Activated CD4-positive, alpha-beta T cell treated with anti-CD3 and anti-CD28 coated beads, Interleukin-10, Interleukin-2, amounts not matched to agents 100 ng/mL and 50 ng/mL, durations not matched to agents 16 hours and 8 hours (primary cell): ENCODE measurements around the gene LPA.
A peak's percentile ranks its signal among the peaks of the same experiment; 100 is the strongest.
"Not testable (repeated sequence)": the region's sequence is repeated elsewhere in the genome, so short reads cannot be mapped to it uniquely, and the experiment has no call there.

Source experiments
- DNase-seq: peaks from one replicate; pipeline ENCODE4 v3.0.0-alpha.2; 2020

The LPA gene, protein sequence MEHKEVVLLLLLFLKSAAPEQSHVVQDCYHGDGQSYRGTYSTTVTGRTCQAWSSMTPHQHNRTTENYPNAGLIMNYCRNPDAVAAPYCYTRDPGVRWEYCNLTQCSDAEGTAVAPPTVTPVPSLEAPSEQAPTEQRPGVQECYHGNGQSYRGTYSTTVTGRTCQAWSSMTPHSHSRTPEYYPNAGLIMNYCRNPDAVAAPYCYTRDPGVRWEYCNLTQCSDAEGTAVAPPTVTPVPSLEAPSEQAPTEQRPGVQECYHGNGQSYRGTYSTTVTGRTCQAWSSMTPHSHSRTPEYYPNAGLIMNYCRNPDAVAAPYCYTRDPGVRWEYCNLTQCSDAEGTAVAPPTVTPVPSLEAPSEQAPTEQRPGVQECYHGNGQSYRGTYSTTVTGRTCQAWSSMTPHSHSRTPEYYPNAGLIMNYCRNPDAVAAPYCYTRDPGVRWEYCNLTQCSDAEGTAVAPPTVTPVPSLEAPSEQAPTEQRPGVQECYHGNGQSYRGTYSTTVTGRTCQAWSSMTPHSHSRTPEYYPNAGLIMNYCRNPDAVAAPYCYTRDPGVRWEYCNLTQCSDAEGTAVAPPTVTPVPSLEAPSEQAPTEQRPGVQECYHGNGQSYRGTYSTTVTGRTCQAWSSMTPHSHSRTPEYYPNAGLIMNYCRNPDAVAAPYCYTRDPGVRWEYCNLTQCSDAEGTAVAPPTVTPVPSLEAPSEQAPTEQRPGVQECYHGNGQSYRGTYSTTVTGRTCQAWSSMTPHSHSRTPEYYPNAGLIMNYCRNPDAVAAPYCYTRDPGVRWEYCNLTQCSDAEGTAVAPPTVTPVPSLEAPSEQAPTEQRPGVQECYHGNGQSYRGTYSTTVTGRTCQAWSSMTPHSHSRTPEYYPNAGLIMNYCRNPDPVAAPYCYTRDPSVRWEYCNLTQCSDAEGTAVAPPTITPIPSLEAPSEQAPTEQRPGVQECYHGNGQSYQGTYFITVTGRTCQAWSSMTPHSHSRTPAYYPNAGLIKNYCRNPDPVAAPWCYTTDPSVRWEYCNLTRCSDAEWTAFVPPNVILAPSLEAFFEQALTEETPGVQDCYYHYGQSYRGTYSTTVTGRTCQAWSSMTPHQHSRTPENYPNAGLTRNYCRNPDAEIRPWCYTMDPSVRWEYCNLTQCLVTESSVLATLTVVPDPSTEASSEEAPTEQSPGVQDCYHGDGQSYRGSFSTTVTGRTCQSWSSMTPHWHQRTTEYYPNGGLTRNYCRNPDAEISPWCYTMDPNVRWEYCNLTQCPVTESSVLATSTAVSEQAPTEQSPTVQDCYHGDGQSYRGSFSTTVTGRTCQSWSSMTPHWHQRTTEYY (N-terminal part only)

DNA sequence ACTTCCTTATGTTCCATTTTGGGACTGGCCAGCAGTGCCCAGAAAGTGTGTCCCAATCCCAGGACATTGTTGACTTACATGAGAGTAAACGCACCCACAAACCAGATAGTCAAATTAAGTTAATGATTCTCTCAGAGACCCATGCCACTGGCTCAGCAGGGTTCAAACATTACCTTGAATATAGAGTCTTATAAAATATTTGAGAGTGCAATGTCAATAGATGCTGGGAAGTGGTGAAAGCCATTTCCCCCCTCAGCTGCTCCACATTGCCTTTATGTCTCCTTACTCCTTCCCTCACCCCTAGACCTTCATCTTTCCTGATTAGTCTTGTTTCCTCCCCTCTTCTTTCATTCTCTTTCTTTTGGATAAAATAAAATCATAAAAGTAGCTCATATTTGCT lies at the start of gene LPA:
Gene LPA, minus strand, starts transcription at position 78 of the 400 bp plus-strand sequence. Its CDS starts 61 bp downstream, at position 17.
- not testable (repeated sequence) for DNase-seq

DNA sequence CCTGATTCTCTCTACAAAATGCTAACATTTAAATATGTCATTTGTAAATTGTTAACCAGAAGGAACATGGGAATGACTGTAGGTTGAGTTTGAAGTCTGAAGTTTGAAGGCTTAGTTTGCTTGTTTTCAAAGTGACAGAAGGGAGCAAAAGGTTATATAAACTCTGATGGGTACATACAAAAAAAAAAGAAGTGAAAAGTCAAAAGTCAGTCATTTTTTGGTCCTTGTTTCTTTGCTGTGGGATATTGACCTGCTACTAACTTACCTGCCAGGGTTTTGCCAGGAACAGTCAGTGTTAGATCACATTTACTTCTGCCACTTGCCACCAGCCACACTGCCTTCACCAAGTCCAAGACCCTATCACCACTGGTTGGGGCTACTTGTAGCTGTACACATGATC lies 44.9 kb upstream of the LPA start:
- not testable (repeated sequence) for DNase-seq

- DNase-seq = not testable (repeated sequence)
These were observed 40.6 kb upstream of the LPA start for GRCh38 chr6:160704688-160705087.

- not testable (repeated sequence) for DNase-seq
These were observed 38.0 kb upstream of the LPA start, which contains the start of gene PLG for GRCh38 chr6:160701918-160702680. Gene PLG, plus strand, starts transcription at chr6:160702244. Its CDS starts 61 bp downstream, at chr6:160702305.

GRCh38 chr6:160697826-160698225 lies 33.8 kb upstream of the LPA start:
- DNase-seq = no peak

GRCh38 chr6:160696884-160697283 lies 32.8 kb upstream of the LPA start:
- not testable (repeated sequence) for DNase-seq

GRCh38 chr6:160695622-160696021 lies 31.5 kb upstream of the LPA start:
- not testable (repeated sequence) for DNase-seq

DNA sequence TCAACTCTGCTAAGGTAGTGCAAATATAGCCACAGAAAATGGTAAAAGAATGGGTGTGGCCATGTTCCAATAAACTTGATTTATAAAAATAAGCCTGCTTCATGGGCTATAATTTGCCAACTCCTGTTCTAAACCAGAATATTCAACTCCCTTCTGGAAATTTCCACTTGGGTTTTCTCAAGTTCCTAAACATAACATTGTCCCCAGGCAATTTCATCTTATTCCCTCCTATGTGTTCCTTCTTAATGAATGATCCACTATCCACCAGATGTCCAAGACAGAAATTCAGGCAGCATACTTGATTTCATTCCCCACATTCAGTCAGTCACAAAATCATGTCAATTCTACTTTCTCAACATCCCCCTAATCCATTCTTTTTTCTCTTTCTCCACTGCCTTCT lies 30.9 kb upstream of the LPA start:
- DNase-seq = not testable (repeated sequence)

- no peak for DNase-seq
These were observed 28.4 kb upstream of the LPA start for GRCh38 chr6:160692369-160692959.

DNA sequence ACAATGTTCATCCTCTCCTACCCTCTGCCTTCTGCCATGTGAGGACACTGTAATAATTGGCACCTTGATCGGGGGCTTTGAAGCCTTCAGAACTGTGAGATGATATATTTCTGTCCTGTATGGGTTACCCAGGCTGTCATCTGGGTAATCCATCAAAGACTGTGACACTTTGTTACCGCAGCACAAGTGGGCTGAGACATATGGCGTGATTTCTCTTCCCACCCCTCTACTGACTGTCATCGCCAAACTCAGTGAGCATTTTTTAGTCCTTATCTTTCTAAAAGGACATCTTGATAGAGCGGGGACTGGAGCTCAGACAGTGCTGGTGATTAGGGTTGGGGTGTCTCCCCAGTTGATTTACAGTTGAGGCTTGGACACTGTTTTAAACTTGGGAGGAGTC lies 27.5 kb upstream of the LPA start:
- no peak for DNase-seq

GRCh38 chr6:160690458-160690857 lies 26.4 kb upstream of the LPA start:
- no peak for DNase-seq

GRCh38 chr6:160685762-160686450 lies 21.8 kb upstream of the LPA start:
- DNase-seq = no peak

- DNase-seq = not testable (repeated sequence)
These were observed 21.2 kb upstream of the LPA start for GRCh38 chr6:160685101-160685761.

DNA sequence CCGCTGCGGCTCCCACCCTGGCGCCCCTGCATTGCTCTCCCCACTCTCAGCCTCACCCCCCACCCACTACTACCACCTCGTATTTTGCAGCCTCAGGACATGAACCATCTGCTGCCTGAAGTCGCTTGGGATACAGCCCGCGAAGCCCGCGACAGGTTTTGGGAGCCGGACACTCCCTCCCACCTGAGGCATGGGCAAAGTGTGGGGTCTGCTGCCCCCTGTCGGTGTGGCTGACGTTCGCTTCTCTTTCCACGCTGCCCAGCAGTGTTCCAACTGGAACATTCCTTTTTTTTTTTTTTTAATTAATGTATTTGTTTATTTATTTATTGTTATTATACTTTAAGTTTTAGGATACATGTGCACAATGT lies 15.3 kb upstream of the LPA start:
- no peak for DNase-seq

DNA sequence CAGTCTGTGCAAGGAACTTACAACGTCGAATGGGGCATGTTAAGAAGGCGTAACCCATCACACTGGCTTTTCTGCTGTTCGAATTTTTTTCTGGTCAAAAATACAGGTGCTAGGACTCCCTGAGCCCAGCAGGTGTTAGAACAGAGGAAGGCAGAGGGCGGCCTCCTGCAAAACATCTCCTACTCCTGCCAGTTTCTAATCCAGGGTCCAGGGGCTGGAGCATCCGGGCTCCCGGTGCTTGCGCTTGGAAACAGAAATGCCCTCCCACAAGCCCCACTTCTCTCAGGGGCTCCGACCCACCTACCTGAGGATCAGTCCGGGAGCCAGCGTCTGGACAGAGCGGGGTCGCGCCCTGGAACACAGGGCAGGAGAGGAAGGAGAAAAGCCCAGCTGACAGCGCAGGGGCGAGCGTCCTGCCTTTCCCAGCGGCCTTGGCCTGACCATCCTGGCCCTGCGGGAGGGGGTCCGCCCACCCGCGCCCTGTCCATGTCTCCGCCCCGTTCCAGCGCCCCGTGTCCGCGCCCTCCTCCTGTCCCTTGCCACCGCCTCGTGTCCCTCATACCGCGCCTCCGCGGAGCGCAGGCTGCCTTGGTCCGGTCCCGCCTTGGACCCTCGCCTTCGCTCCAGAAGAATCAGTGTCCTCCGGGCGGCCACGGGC lies 14.8 kb upstream of the LPA start:
- DNase-seq = no peak

DNA sequence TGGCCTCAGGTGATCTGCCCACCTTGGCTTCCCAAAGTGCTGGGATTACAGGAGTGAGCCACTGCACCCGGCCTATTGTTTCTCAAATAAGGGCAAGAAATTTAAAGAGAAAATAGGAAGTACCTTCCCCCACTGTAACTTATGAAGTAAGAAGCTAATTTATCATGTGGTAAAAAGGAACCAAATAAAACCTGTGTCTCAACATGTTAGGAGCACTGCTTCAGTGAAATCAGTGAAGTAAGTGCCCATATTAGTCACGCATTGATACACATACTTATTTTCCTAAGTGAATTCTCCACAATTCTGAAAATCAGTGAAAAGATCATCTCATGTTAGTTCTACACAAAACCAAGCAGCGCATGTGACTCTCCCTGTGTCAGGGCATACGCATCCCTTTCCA lies 14.2 kb upstream of the LPA start:
- DNase-seq = no peak

DNA sequence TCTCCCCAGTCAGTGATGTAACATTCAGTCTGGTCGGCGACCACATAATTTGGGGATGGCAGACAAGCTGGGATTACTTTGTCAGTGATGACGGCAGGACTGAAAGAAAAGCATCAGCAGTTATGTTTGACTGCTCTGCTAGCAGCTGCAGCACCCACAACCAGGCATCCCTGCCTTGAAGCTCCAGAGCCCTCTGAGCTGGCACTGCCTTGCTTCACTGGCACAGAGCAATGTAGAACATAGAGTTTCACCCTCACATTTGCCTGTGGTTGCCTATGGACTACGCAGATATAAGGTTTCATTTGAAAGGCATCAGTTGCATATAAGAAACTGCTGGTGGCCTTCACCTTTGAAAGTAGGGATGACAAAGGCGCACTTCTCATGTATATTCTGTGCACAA lies 12.3 kb upstream of the LPA start:
- DNase-seq = not testable (repeated sequence)

GRCh38 chr6:160668589-160668988 lies 4.5 kb upstream of the LPA start:
- no peak for DNase-seq

DNA sequence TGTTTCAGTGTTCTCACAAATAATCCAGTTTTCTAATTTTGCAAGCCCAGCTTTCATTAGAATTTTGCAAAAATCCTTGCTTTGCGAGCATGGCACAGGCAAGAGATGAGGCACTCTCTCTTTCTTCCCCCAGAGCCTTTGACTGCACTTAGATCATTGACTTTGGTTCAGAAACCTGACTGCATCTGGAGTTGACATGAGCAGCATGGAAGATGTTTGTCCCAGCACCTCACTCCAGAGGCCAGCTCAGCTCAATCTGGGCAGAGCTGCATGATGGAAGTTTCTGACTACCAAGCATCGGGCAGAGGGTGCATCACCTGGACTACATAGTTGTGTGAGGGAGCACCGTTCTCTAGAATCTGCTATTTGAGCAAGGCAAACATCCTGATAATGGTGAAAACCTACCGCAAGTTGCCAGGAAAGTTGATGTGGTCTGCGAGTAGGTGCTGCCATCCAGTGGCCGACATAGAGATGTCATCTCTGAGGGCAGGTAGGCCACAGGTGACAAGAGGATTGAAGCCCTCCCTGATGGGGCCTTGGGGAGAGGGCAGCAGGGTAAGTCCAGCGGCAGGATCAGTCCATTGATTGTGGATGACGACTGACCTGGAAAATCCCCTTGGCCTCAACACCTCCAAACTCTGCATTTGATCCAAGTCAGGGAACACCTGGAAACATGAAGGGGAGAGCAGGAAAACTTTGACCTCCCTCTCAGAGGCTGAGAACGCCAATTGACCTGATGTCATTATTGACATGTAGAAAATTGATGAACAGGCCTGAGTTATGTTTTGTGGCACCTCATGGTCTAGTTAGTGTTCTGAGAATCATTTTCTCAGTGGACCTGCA lies 3.8 kb upstream of the LPA start:
- DNase-seq = peak; percentile 48
